Stimulated activated CD4-positive, alpha-beta T cell treated with anti-CD3 and anti-CD28 coated beads, Interleukin-15, amount 100 ng/mL, for 24 hours (primary cell): ENCODE results near the gene IQCC.

Source experiments
- DNase-seq: peaks from one replicate; pipeline ENCODE4 v3.0.0-alpha.2; 2020

The IQCC gene

GRCh38 chr1:32195972-32196823 lies 9.3 kb upstream of the IQCC start:
- no peak for DNase-seq

DNA sequence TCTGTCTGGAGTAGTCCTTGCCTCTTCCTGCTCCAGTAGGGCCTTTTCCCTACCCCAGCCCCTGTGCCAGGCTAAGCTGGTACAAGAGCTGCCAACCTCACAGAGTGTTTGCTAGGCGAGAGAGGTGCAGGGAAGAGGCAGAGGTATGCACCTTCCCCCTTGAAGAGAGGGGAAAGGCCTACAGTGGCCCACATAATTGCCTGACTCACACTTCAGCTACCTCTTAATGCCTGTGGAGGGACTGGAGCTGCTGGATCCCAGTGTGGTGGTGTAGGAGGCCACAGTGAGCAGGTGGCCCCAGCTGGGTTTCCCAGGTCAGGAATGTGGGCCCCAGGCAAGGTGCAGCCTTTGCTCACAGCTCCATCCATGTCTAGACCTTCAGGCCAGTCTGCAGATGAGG lies 8.4 kb upstream of the IQCC start:
- DNase-seq = no peak

DNA sequence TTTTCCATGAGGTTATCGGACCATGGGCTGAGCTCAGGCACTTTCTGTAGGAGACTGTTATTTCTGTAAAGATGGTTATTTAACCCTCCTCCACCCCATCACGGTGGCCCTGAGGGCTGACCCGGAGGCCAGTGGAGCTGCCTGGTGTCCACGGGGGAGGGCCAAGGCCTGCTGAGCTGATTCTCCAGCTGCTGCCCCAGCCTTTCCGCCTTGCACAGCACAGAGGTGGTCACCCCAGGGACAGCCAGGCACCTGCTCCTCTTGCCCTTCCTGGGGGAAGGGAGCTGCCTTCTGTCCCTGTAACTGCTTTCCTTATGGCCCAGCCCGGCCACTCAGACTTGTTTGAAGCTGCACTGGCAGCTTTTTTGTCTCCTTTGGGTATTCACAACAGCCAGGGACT lies 7.6 kb upstream of the IQCC start:
- no peak for DNase-seq

DNA sequence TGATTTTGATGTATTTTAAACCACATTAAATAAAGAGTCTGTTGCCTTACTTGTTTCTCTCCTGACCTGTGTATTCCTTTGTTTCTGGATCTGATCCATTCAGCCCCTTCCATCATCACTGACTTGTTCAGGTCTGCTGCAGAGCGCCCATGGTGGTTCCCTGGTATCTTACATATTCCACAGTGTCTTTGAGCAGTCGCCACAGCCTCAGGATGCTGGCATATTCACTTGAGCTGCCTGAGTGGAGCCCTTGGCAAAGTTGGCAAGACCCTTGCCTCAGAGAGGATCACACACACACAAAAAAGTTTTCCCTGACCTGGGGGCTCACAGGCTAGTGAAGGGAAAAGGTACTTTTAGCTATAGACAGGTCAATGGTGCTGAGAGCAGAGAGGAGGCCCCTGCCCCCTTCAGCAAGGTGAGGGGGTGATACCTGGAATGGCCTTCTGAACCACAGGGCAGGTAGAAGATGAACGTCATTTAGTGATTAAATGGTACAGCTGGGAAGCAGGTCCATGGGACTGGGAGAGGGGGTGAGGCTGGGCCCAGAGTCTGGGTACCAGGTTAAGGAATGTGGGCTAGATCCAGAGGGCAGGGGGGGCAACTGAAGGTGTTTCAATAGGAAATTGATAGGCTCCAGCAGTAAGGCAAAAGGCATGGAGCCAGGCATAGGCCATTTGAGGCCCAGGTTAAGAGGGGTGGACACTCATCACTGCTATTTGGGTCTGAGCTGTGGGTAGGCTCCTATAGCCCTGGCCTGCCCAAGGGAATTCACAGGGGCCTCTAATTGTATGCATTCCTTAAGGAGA lies 7.0 kb upstream of the IQCC start:
- no peak for DNase-seq

GRCh38 chr1:32199043-32199716 lies 6.3 kb upstream of the IQCC start:
- DNase-seq = no peak

- no peak for DNase-seq
These were observed 5.8 kb upstream of the IQCC start for GRCh38 chr1:32199717-32200072.

- DNase-seq = peak; percentile 63
These were observed 5.1 kb upstream of the IQCC start, which contains the start of gene CCDC28B for GRCh38 chr1:32200226-32201010. TSS of gene CCDC28B (plus strand) at chr1:32200595. CDS start at chr1:32201936, 1,341 bp downstream.

- peak; percentile 91 for DNase-seq
These were observed 4.2 kb upstream of the IQCC start for GRCh38 chr1:32201011-32201855.

DNA sequence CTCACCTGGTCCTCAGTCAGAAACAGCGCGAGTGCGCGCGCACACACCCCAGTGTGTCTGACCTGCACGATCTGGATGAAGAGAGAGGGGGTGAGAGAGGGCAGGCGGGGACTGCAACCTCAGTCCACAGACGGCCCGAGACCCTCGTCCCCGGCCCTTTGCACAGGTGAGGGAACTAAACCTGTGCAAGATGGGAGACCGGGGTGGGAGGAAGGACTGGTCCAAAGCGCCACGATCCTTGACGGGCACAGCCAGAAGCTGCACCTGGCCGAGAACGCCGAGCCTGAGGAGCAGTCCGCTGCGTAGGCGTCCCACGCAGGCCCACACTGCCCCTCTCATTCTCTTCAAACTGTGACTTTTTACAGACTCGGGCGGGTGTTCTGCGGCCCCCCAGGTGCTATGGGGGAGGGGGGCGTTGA lies 519 bp upstream of the IQCC start:
- no peak for DNase-seq

GRCh38 chr1:32208469-32208868 lies 3.0 kb downstream of the IQCC start:
- no peak for DNase-seq

- DNase-seq = no peak
These were observed 3.4 kb downstream of the IQCC start, which contains the start of gene DCDC2B for GRCh38 chr1:32208891-32209328. TSS of gene DCDC2B (plus strand) at chr1:32209089. CDS start at chr1:32209094, 5 bp downstream.

- peak; percentile 74 for DNase-seq
These were observed 10.4 kb downstream of the IQCC start for GRCh38 chr1:32215629-32216480.

DNA sequence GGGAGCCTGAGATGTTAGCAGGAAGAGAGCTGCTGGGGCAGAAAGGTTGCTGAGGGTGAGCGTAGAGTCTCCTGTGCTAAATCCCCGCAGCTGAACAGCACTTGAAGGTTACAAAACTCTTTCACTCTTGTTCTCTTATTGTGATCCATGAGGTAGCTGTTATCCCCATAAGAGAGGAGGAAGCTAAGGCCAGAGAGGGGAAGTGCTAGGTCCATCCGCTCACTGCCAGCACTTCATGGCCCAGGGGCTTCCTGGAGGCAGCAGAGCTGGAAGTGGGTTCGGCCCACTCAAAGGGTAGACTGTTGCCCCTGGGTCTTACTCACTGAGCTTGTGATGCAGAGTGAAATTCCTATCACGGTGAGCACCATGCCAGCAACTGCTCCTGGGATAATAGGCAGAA lies 11.1 kb downstream of the IQCC start:
- DNase-seq = no peak

DNA sequence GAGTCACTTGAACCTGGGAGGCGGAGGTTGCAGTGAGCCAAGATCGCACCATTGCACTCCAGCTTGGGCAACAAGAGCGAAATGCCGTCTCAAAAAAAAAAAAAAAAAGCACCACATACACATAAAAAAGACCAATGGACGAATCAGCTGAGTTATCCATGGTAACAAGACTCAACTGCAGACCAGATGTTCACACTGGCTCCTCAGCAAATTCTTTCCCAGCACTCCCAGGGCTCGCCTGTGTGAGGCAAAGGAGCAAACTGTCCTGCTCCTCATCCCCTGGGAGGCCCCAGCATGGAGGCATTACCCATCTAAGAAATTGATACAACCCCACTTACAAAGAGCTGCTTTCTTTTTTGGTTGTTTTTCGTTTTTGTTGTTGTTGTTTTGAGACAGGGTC lies 13.6 kb downstream of the IQCC start:
- no peak for DNase-seq

DNA sequence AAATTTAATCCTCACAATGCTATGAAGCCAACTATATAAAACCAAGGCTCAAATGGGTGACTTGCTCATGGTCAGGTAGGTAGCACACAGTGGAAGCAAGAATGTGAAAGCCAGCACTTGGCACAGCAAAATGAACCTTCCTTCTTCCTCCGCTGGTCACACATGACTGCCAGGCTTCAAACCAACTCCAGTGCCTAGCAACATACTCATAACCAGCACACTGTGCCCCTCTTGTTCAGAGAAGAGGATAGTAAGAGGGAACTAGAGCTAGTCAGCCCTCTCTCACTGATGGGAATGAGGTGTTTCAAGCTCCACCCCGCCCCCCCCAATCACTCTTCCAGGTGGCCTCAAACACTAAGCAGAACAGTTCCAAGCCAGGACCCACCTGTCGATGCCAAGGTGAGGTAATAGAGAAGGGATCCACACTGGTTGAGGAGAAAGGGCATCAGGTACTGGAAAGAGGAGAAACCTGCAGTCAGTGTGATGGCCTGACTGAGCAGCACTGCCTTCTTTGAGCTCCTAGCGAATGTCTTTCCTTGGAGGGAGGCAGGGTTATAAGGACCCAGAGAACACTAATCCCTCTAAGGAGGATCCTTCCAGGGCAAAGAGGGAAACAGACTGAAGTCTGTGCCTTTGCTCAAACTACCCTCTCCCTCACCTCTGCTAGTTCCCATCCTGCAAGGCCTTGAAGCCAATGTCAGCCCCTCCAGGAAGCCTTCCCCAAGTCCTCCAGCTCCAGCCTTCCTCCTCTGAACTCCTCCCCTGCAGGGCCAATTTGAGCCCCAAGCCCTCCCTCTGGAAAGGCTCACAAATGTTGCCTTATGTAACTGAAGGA lies 15.5 kb downstream of the IQCC start:
- DNase-seq = no peak

DNA sequence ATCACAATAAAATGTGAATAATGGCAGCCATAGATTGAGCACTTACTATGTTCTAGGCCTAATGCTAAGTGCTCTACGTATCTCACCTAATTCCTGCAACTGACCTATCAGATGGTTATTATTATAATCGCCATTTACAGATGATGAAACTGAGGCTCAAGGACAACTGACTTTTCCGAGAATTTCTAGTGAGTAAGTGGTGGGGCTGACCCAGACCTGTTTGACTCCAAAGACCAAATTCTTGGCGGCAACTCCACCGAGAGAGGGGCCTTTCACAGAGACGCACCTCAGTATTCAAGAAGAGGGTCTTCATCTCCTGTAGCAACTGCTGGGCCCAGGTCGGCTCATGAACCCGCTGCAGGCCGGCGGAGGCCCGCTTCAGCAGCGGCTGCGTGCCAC lies 16.1 kb downstream of the IQCC start:
- DNase-seq = no peak

DNA sequence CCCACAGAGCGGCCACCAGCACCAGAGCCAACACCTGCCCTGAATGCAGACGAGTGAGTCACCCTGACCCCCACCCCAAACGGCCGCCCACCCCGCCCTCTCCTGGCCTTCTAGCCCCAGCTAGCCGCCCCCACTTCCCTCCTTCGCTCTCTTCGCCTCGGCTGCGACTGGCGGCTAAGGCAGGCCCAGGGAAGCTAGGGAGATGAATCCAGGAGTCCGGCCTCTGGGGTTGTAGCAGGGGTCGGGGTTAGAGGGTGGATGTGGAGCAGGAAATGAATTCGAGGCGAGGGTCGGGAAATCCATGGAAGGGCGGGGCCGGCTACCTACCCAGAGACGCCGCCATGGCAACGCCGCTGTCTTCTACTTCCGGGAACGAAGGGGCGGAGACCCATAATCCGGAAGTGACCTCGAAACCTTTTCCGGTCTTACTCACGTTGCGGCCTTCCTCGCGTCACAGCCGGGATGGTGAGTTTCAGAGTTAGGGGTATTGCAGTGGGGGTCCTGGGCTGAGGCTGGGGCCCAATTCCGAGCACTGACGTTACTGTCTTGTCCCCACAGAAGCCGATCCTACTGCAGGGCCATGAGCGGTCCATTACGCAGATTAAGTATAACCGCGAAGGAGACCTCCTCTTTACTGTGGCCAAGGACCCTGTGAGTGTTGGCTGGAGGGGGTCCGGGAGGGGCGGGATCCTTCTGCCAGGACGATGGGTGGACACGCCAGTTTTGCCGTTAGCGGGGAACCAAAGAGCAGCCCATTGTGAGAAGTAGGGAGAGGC lies 16.7 kb downstream of the IQCC start, which contains the start of the genes EIF3I and TMEM234:
Gene EIF3I (plus strand): TSS at position 428 of the 776 bp plus-strand sequence. CDS start 35 bp downstream, at position 463.
Gene TMEM234 (minus strand): TSS at position 374 of the 776 bp plus-strand sequence. CDS start 31 bp downstream, at position 343.
- peak; percentile 94 for DNase-seq

DNA sequence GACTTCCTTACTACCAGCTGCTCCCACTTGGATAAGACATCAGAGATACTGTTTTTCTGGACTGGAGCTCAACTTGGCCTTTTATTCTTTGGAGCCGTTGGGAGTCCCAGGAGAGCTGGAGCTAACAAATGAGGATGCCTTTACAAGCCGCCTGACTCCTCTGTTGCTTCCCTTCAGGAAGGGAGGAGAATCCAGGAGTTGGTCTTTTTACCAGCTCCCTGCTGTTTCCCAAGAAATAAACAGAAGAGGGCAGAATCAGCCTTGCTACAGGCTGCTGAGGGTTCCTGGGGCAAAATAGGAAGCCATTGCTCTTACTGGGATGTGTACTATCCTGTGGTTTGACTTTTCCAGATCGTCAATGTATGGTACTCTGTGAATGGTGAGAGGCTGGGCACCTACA lies 18.2 kb downstream of the IQCC start:
- no peak for DNase-seq
